Osteocyte (in vitro differentiated cells): ENCODE data around the gene FAM120B. TPM values are rescaled to one million over a fixed set of nuclear protein-coding genes. Genes with fewer than 3 reads are reported as not detected.

ENCODE experiments used
- DNase-seq: peaks from one replicate; pipeline ENCODE4 v3.0.0; 2021; ENCODE audit warnings: mixed read lengths; ENCODE audit not compliant: unreplicated experiment; ENCODE audit errors: extremely low spot score
- H3K27ac Mint-ChIP-seq: one replicate; pipeline ENCODE4 v1.8.0; 2021; ENCODE audit warnings: mild to moderate bottlenecking, mixed read lengths; ENCODE audit not compliant: unreplicated experiment
- H3K27me3 Mint-ChIP-seq: one replicate; pipeline ENCODE4 v1.8.0; 2021; ENCODE audit warnings: mixed read lengths; ENCODE audit not compliant: unreplicated experiment
- H3K36me3 Mint-ChIP-seq: one replicate; pipeline ENCODE4 v1.8.0; 2021; ENCODE audit warnings: mixed read lengths; ENCODE audit not compliant: unreplicated experiment
- H3K4me1 Mint-ChIP-seq: one replicate; pipeline ENCODE4 v1.8.0; 2021; ENCODE audit warnings: mixed read lengths; ENCODE audit not compliant: unreplicated experiment
- H3K4me3 Mint-ChIP-seq: one replicate; pipeline ENCODE4 v1.8.0; 2021; ENCODE audit warnings: mild to moderate bottlenecking, moderate library complexity, mixed read lengths; ENCODE audit not compliant: unreplicated experiment
- H3K9me3 Mint-ChIP-seq: one replicate; pipeline ENCODE4 v1.8.0; 2021; ENCODE audit warnings: mixed read lengths; ENCODE audit not compliant: unreplicated experiment
- CTCF ChIP-seq: fragments of 200-600 bp; sonication (generic); IDR thresholded peaks from 2 replicates; pipeline ENCODE4 v1.5.0; 2021; ENCODE audit warnings: antibody characterized with exemption, mild to moderate bottlenecking, moderate library complexity
- total RNA-seq: library from RNA; stranded (reverse); gene quantifications from 2 replicates; pipeline ENCODE4 v1.2.1, GENCODE V29; 2021

The FAM120B gene
- total RNA-seq, 1 donor from 2014 or later: 36.9 TPM

GRCh38 chr6:170444056-170444591 lies 137.6 kb downstream of the FAM120B start:
- Mint-ChIP-seq H3K27ac (no peak overlapping the region), H3K27me3 (no peaks in the 10 kb centered on the region), H3K36me3 (no peaks in the 10 kb centered on the region), H3K4me1 (peaks cover 25% of the 10 kb centered on the region), H3K9me3 (no peaks in the 10 kb centered on the region), H3K4me3 (no peak overlapping the region)
- peak; percentile 76 for DNase-seq
- TF ChIP-seq CTCF: no peak

- no peaks in the 10 kb centered on the region for H3K9me3 Mint-ChIP-seq
- H3K27me3 Mint-ChIP-seq: no peaks in the 10 kb centered on the region
- H3K4me1 Mint-ChIP-seq: peaks cover 18% of the 10 kb centered on the region
- DNase-seq: peak; percentile 80
- TF ChIP-seq CTCF: no peak
- H3K4me3 Mint-ChIP-seq: no peak overlapping the region
- no peaks in the 10 kb centered on the region for H3K36me3 Mint-ChIP-seq
- H3K27ac Mint-ChIP-seq: no peak overlapping the region
Observed at GRCh38 chr6:170444811-170445211, 138.3 kb downstream of the FAM120B start.

GRCh38 chr6:170445487-170445886 lies 138.9 kb downstream of the FAM120B start:
- Mint-ChIP-seq H3K36me3 (no peaks in the 10 kb centered on the region), H3K27ac (no peak overlapping the region), H3K4me1 (peaks cover 11% of the 10 kb centered on the region), H3K4me3 (no peak overlapping the region), H3K27me3 (no peaks in the 10 kb centered on the region), H3K9me3 (no peaks in the 10 kb centered on the region)
- no peak for TF ChIP-seq CTCF
- peak; percentile 66 for DNase-seq

- Mint-ChIP-seq H3K4me3 (no peak overlapping the region), H3K36me3 (no peaks in the 10 kb centered on the region), H3K27ac (no peak overlapping the region), H3K27me3 (no peaks in the 10 kb centered on the region), H3K4me1 (peaks cover 8% of the 10 kb centered on the region), H3K9me3 (no peaks in the 10 kb centered on the region)
- peak; percentile 63 for DNase-seq
- no peak for TF ChIP-seq CTCF
Observed at GRCh38 chr6:170445971-170446370, 139.4 kb downstream of the FAM120B start.

- no peak for TF ChIP-seq CTCF
- Mint-ChIP-seq H3K36me3 (no peaks in the 10 kb centered on the region), H3K9me3 (no peaks in the 10 kb centered on the region), H3K4me3 (no peak overlapping the region), H3K27ac (no peak overlapping the region), H3K27me3 (no peaks in the 10 kb centered on the region), H3K4me1 (peaks cover 2% of the 10 kb centered on the region)
- DNase-seq: peak; percentile 77
Observed at GRCh38 chr6:170446841-170447560, 140.4 kb downstream of the FAM120B start.
